Panc1 (cell line): Measurements from ENCODE around the gene EYS.

Source experiments
- CTCF ChIP-seq: fragments of 450-650 bp; IDR thresholded peaks from 2 replicates; pipeline ENCODE4 v1.5.1; 2017; ENCODE audit warnings: mild to moderate bottlenecking
- REST ChIP-seq, 2 experiments: IDR thresholded peaks; 2 replicates each; pipeline ENCODE4 v1.6.1; 2011 to 2012; ENCODE audit warnings: low read depth in 2 of 2, control low read depth in 1 of 2, low read length in 1 of 2, mild to moderate bottlenecking in 1 of 2, moderate library complexity in 1 of 2; ENCODE audit not compliant: insufficient read depth in 1 of 2
- TCF7L2 ChIP-seq: IDR thresholded peaks from 2 replicates; pipeline ENCODE4 v1.6.1; 2011; ENCODE audit warnings: mild to moderate bottlenecking, low read depth, low read length, inconsistent platforms

- no peak for TF ChIP-seq CTCF
- no peak for TF ChIP-seq REST (IDR thresholded peaks at IDR 0.05; ENCODE audit: insufficient read depth in 1 of 2, low read depth in 2 of 2, low read length in 1 of 2)
- TF ChIP-seq TCF7L2 = no peak
Measured at GRCh38 chr6:65052626-65053025, 654.4 kb downstream of the EYS start.
